GM19438 (cell line): ENCODE measurements around the gene LINGO3.

Experiments
- ATAC-seq: cut with Tn5 transposase; IDR thresholded peaks from one replicate; pipeline ENCODE4 v1.9.1; 2021; ENCODE audit warnings: low read depth; ENCODE audit not compliant: unreplicated experiment

Gene LINGO3

DNA sequence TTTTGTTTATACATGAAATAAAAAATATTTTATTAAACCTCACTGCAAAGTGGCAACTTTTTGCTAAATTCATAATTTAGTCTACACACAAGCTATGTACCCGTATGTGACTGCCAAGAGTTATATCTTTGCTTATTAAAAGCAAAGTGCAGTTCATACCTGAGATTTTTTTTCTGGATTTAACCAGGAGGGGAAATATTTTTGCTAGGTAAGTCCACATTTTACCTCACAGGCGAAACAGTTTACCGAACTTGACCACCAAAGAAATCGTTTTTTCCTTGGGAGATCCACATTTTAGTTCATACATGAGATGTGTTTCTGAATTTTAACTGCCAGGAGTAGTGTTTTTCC is 39.5 kb downstream of the LINGO3 start:
- no peak for ATAC-seq

DNA sequence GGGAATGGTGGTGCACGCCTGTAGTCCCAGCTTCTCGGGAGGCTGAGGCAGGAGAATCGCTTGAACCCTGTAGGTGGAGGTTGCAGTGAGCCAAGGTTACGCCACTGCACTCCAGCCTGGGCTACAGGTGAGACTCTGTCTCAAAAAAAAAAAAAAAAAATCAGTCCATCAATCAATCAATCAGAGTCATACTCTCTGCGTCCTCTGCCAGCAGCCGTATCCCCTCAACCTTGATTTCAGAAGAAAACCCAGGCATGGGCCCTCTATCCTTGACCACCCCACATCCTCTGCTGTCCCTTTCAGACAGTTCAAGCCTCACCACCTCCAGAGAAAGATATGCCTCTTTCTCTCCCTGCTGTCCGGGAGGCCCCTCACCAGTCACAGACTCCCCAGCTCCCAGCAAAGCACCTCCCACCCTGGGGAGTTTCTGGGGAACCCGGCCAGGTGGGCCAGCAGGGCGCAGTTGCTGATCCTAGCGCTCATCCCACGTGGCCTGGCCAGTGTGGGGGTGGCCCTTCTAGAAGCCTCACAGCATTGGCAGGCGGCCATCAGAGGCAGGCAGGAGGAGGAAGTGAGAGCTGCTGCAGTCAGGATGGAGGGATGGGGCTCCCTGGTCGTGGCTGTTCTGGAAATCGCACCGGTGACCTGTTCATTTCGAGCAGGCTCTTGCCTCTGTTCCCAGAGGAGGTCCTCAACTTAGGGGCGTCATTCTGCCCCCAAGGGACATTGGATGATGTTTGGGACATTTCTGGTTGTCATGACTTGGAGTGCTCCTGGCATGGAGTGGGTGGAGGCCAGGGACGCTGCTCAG is 41.6 kb downstream of the LINGO3 start:
- no peak for ATAC-seq

DNA sequence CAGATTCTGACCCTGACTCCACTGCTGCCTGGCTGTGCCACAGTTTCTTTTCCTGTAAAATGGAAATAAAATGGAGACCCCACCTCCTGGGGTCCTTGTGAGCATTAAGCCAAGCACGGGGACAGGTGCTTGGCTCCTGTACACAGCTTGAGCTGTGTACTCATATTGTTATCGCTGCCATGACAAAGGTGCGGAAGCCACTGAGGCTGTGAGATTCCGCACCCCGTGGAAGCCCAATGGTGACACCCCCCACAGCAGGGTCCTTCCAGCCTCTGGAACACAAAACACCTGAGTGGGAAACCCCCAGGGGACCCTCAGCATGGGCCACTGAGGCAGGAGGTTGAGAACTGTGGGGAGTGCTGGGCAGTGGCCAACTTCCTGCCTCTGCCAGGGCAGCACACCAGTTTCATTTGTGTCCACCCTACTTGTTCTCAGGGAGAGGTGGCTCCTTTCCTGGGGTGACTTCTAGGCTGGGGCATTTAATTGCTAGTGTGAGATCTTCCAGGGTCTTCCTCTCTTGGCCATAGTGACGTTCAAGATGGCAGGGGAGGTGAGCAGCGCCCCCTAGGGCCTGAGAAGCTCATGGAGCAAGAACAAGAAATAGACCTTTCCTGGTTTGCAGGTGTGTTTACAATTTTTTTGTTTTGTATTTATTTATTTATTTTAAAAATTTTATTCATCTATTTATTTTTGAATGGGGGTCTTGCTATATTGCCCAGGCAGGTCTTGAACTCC is 46.3 kb downstream of the LINGO3 start:
- ATAC-seq = no peak

DNA sequence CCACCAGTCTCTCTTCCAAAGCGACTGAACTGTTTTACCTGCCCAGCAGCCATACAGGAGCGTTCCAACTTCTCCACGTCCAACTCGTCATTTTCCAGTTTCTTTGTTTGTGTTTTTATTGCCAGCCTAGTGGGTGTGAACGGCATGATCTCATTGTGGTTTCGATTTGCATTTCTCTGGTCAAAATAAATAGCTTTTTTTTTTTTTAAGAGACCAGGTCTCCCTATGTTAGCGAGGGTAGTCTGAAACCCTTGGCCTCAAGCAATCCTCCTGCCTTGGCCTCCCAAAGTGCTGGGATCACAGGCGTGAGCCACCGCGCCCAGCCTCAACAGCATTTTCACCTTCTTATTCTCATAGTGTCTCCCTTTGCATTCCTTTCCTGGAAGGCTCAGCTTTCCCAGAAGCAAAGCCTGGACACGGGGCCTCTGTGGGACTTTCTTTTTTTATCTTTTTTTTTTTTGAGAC is 47.6 kb downstream of the LINGO3 start:
- ATAC-seq = no peak

DNA sequence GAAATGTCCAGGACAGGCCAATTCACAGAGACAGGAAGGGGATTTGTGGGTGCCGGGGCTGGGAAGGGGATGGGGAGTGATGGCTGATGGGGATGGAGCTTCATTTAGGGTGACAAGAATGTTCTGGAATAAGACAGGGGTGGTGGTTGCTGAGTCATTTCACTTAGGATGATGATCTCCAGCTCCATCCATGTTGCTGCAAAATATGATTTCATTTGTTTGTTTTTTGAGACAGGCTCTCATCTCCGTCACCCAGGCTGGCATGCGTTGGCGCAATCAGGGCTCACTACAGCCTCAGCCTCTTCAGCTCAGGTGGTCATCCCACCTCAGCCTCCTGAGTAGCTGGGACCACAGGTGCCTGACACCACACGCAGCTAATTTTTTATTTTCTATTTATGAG is 48.6 kb downstream of the LINGO3 start:
- ATAC-seq = no peak
